DND-41 (cell line): ENCODE data around the gene TMEM259.
A peak's percentile ranks its signal among the peaks of the same experiment; 100 is the strongest.

Source experiments
- ATAC-seq: fragments of 200-7000 bp; cut with Tn5 transposase; 3 replicates; pipeline ENCODE4 v1.9.1; 2021; ENCODE audit warnings: low read depth; ENCODE audit not compliant: insufficient read depth
- DNase-seq: peaks from one replicate; pipeline ENCODE4 v3.0.0-alpha.2; 2020
- H2AFZ ChIP-seq: 2 replicates; pipeline ENCODE4 v1.6.0; 2012; ENCODE audit warnings: low read depth, low read length
- H3K27ac ChIP-seq: 2 replicates; pipeline ENCODE4 v1.5.1; 2012; ENCODE audit warnings: low read length, inconsistent platforms
- H3K27me3 ChIP-seq: fragments of 200-600 bp; sonication (generic); 2 replicates; pipeline ENCODE4 v1.6.0; 2012; ENCODE audit warnings: low read length, mild to moderate bottlenecking, inconsistent platforms; ENCODE audit not compliant: insufficient read depth, poor library complexity
- H3K36me3 ChIP-seq: 2 replicates; pipeline ENCODE4 v1.5.1; 2012; ENCODE audit warnings: low read length, inconsistent platforms; ENCODE audit not compliant: insufficient read depth
- H3K4me1 ChIP-seq: 2 replicates; pipeline ENCODE4 v1.5.1; 2012; ENCODE audit warnings: mild to moderate bottlenecking, low read length; ENCODE audit not compliant: insufficient read depth
- H3K4me2 ChIP-seq: 2 replicates; pipeline ENCODE4 v1.6.0; 2012; ENCODE audit warnings: mild to moderate bottlenecking, moderate library complexity, low read length, inconsistent platforms; ENCODE audit not compliant: insufficient read depth
- H3K4me3 ChIP-seq, 2 experiments: fragments of 200-600 bp in 1 of 2; shearing (Covaris generic) in 1 of 2; 2 replicates each; pipeline ENCODE4 v1.5.1; 2012 to 2016; ENCODE audit warnings: inconsistent platforms in 2 of 2, low read length in 2 of 2, mild to moderate bottlenecking in 2 of 2, low read depth in 1 of 2, moderate library complexity in 1 of 2
- H3K79me2 ChIP-seq: 2 replicates; pipeline ENCODE4 v1.6.0; 2012; ENCODE audit warnings: low read length, inconsistent platforms; ENCODE audit not compliant: insufficient read depth
- H3K9ac ChIP-seq: 2 replicates; pipeline ENCODE4 v1.6.0; 2012; ENCODE audit warnings: low read depth, mild to moderate bottlenecking, inconsistent platforms, low read length, moderate library complexity
- H3K9me3 ChIP-seq: 2 replicates; pipeline ENCODE4 v1.5.1; 2012; ENCODE audit warnings: low read length, moderate library complexity, mild to moderate bottlenecking, inconsistent platforms; ENCODE audit not compliant: insufficient read depth, severe bottlenecking
- H4K20me1 ChIP-seq: 2 replicates; pipeline ENCODE4 v1.6.0; 2012; ENCODE audit warnings: low read length; ENCODE audit not compliant: insufficient read depth
- EZH2 ChIP-seq: IDR thresholded peaks from 3 replicates; pipeline ENCODE4 v1.6.1; 2012; ENCODE audit warnings: borderline replicate concordance, low read depth, mild to moderate bottlenecking, moderate library complexity, low read length, inconsistent platforms; ENCODE audit not compliant: severe bottlenecking
- TF ChIP-seq, protein P1 (sequence below): IDR thresholded peaks from 2 replicates; pipeline ENCODE4 v1.5.1; 2012; ENCODE audit warnings: borderline replicate concordance, low read length, moderate library complexity, mild to moderate bottlenecking; ENCODE audit not compliant: poor library complexity, severe bottlenecking; ENCODE audit errors: extremely low read depth

TMEM259 gene

DNA sequence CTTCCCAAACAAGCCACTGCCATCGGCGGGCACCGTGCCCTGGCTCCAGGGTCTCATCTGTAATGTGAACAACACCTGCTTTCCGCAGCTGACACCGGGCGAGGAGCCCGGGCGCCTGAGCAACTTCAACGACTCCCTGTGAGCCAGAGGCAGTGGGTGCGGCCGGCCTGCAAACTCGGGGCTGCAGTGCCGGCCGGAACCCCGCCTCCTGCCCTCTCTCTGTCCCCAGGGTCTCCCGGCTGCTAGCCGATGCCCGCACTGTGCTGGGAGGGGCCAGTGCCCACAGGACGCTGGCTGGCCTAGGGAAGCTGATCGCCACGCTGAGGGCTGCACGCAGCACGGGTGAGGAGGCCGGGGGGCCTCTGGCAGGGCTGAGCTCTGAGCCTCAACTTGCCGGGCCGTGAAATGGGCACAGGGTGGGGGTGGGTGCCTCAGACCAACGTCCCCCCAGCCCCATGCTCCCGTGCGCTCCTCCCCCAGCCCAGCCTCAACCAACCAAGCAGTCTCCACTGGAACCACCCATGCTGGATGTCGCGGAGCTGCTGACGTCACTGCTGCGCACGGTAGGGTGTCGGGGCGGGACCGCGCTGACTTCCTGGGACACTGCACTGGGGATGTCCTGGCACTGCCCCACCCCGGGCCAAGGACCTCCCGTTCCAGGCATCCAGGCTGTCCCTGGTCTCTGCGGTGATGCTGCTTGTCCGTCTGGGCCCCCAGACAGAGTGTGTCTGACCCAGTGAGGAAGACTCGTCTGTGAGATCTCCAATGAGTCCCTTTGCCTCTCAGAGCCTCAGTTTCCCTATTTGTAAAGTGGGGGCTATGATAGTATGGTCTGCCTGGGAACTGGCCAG, 21.1 kb upstream of the TMEM259 start:
- no peak for DNase-seq
- no peak overlapping the region for H3K9ac ChIP-seq

DNA sequence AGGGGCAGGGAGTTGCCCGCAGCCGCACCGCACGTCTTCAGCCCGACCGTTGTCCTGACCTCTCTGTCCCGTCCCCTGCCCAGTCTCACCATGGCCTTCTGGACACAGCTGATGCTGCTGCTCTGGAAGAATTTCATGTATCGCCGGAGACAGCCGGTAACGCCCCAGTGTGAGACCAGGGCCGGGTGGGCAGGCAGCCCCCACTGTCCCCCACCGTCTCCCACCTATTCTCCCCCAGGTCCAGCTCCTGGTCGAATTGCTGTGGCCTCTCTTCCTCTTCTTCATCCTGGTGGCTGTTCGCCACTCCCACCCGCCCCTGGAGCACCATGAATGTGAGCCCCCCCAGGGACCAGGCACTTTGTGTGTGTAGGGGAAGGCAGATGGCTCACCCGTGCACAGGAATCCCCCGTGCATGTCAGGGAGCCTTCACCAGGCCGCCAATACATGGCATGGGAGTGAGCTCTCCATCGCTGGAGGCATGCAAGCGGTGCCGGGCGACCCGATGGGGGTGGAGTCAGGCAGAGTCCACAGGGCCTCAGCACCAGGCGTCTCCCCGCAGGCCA, 20.4 kb upstream of the TMEM259 start:
- Histone ChIP-seq H3K27me3 (no peaks in the 10 kb centered on the region), H3K36me3 (peaks cover 16% of the 10 kb centered on the region), H3K4me1 (peaks cover 48% of the 10 kb centered on the region), H4K20me1 (peaks cover 8% of the 10 kb centered on the region; the same call in 1 of the 2 replicates), H3K4me2 (peak overlapping the region; percentile 95), H3K9ac (peak overlapping the region; percentile 20; the same call in 1 of the 2 replicates), H3K4me3 (peak overlapping the region in 1 of 2 experiments; percentile 79; a peak in 2 of 4 replicates), H3K79me2 (no peaks in the 10 kb centered on the region), H3K9me3 (no peaks in the 10 kb centered on the region), H3K27ac (peak overlapping the region; percentile 29; the same call in 1 of the 2 replicates), H2AFZ (no peak overlapping the region)
- TF ChIP-seq EZH2, result no peak
- TF ChIP-seq, protein P1, sequence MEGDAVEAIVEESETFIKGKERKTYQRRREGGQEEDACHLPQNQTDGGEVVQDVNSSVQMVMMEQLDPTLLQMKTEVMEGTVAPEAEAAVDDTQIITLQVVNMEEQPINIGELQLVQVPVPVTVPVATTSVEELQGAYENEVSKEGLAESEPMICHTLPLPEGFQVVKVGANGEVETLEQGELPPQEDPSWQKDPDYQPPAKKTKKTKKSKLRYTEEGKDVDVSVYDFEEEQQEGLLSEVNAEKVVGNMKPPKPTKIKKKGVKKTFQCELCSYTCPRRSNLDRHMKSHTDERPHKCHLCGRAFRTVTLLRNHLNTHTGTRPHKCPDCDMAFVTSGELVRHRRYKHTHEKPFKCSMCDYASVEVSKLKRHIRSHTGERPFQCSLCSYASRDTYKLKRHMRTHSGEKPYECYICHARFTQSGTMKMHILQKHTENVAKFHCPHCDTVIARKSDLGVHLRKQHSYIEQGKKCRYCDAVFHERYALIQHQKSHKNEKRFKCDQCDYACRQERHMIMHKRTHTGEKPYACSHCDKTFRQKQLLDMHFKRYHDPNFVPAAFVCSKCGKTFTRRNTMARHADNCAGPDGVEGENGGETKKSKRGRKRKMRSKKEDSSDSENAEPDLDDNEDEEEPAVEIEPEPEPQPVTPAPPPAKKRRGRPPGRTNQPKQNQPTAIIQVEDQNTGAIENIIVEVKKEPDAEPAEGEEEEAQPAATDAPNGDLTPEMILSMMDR, result no peak
- ATAC-seq (no peak), DNase-seq (no peak)

More for the DNA sequence above, 21.1 kb upstream of the TMEM259 start:
- no peaks in the 10 kb centered on the region for H3K79me2 ChIP-seq
- H3K27ac ChIP-seq, result no peak overlapping the region
- TF ChIP-seq, protein P1, result no peak
- TF ChIP-seq EZH2, result no peak
- no peak overlapping the region for H3K4me3 ChIP-seq
- H3K9me3 ChIP-seq, result no peaks in the 10 kb centered on the region
- H3K27me3 ChIP-seq, result no peaks in the 10 kb centered on the region
- H3K4me1 ChIP-seq, result peaks cover 48% of the 10 kb centered on the region
- ATAC-seq, result no peak
- H4K20me1 ChIP-seq, result peaks cover 8% of the 10 kb centered on the region; the same call in 1 of the 2 replicates
- peak overlapping the region; percentile 95 for H3K4me2 ChIP-seq
- H2AFZ ChIP-seq, result no peak overlapping the region
- peaks cover 19% of the 10 kb centered on the region for H3K36me3 ChIP-seq

DNA sequence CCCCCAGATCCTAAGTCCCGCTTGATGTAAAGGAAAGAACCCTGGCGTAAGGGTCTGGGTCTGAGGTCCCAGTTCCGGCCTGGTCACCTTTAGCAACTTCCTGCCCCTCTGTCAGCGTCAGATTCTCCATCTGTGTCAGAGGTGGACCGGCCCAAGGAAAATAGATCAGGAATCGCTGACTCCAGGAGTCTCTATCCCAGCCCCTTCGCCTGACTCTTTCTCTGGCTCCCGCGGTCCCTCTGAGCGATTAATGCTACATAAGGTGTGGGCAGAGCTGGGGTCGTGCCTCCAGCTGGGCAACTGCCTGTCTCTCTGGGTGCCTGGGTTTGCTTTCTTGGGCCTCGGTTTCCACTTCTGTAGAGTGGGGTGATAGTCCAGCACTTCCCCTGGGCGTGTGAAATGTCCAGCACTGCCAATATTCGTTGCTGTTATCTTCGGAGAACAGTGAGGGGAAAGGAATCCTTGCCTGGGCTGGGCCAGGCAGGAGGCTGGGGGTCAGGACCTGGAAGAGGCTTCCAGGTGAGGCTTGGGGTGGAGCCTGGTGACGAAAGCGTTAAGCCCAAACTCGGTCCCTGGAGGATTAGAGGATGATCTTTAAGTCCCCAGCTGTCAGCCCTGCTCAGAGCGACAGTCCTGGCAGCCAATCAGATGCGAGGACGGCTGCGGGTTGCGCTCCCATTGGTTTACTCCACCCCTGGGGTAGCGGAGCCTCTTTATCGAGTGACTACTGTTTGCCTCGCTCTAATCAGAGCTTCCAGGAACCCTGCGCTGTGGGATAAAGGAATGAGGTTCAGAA, 19.8 kb upstream of the TMEM259 start:
- Histone ChIP-seq H3K4me2 (peak overlapping the region; percentile 95), H4K20me1 (peaks cover 8% of the 10 kb centered on the region; the same call in 1 of the 2 replicates), H3K4me3 (peak overlapping the region; percentile 39 to 79), H2AFZ (peak overlapping the region; percentile 74), H3K4me1 (peaks cover 48% of the 10 kb centered on the region), H3K79me2 (no peaks in the 10 kb centered on the region), H3K9ac (peak overlapping the region; percentile 62), H3K36me3 (peaks cover 16% of the 10 kb centered on the region), H3K27me3 (no peaks in the 10 kb centered on the region), H3K27ac (peak overlapping the region; percentile 54), H3K9me3 (no peaks in the 10 kb centered on the region)
- peak; percentile 92 for DNase-seq
- peak; percentile 71 for ATAC-seq
- no peak for TF ChIP-seq EZH2
- TF ChIP-seq, protein P1, result no peak
